ENCODE results near the gene DCN.

The DCN gene

GRCh38 chr12:91120781-91121180 lies 61.8 kb downstream of the DCN start:
- Histone ChIP-seq H3K9me3 (ENCODE audit: insufficient read depth, low read length, severe bottlenecking) (no peaks in the 10 kb centered on the region), H3K4me2 (ENCODE audit: insufficient read depth, low read length) (no peak overlapping the region), H3K4me1 (ENCODE audit: insufficient read depth, low read length) (no peaks in the 10 kb centered on the region), H3K79me2 (ENCODE audit: insufficient read depth, low read length) (no peaks in the 10 kb centered on the region), H2AFZ (ENCODE audit: low read depth, low read length) (no peak overlapping the region), H3K27ac (ENCODE audit: low read length) (no peak overlapping the region), H3K4me3 (ENCODE audit: low read depth in 1 of 2, low read length in 2 of 2) (no peak overlapping the region), H3K36me3 (ENCODE audit: insufficient read depth, low read length) (no peaks in the 10 kb centered on the region), H4K20me1 (ENCODE audit: insufficient read depth, low read length) (no peaks in the 10 kb centered on the region), H3K9ac (ENCODE audit: low read depth, low read length) (no peak overlapping the region), H3K27me3 (ENCODE audit: insufficient read depth, low read length, poor library complexity) (no peaks in the 10 kb centered on the region)
- TF ChIP-seq EZH2 (IDR thresholded peaks at IDR 0.05; ENCODE audit: borderline replicate concordance, low read depth, low read length, severe bottlenecking) (no peak), CTCF (IDR thresholded peaks at IDR 0.05; ENCODE audit: borderline replicate concordance, extremely low read depth, low read length, poor library complexity, severe bottlenecking) (no peak)
- ATAC-seq (ENCODE audit: insufficient read depth, low read depth) (no peak), DNase-seq (no peak)

GRCh38 chr12:91119089-91119488 lies 63.5 kb downstream of the DCN start:
- H2AFZ ChIP-seq (ENCODE audit: low read depth, low read length) = no peak overlapping the region
- no peak for ATAC-seq (ENCODE audit: insufficient read depth, low read depth)
- no peaks in the 10 kb centered on the region for H3K79me2 ChIP-seq (ENCODE audit: insufficient read depth, low read length)
- DNase-seq = no peak
- H3K27ac ChIP-seq (ENCODE audit: low read length) = no peak overlapping the region
- no peaks in the 10 kb centered on the region for H3K9me3 ChIP-seq (ENCODE audit: insufficient read depth, low read length, severe bottlenecking)
- no peaks in the 10 kb centered on the region for H4K20me1 ChIP-seq (ENCODE audit: insufficient read depth, low read length)
- TF ChIP-seq CTCF (IDR thresholded peaks at IDR 0.05; ENCODE audit: borderline replicate concordance, extremely low read depth, low read length, poor library complexity, severe bottlenecking) = no peak
- no peak for TF ChIP-seq EZH2 (IDR thresholded peaks at IDR 0.05; ENCODE audit: borderline replicate concordance, low read depth, low read length, severe bottlenecking)
- no peaks in the 10 kb centered on the region for H3K27me3 ChIP-seq (ENCODE audit: insufficient read depth, low read length, poor library complexity)
- H3K36me3 ChIP-seq (ENCODE audit: insufficient read depth, low read length) = no peaks in the 10 kb centered on the region
- H3K9ac ChIP-seq (ENCODE audit: low read depth, low read length) = no peak overlapping the region
- no peaks in the 10 kb centered on the region for H3K4me1 ChIP-seq (ENCODE audit: insufficient read depth, low read length)
- H3K4me2 ChIP-seq (ENCODE audit: insufficient read depth, low read length) = no peak overlapping the region
- no peak overlapping the region for H3K4me3 ChIP-seq (ENCODE audit: low read depth in 1 of 2, low read length in 2 of 2)

GRCh38 chr12:91113621-91114020 lies 69.0 kb downstream of the DCN start:
- Histone ChIP-seq H3K27me3 (ENCODE audit: insufficient read depth, low read length, poor library complexity) (no peaks in the 10 kb centered on the region), H4K20me1 (ENCODE audit: insufficient read depth, low read length) (no peaks in the 10 kb centered on the region), H3K27ac (ENCODE audit: low read length) (no peak overlapping the region), H3K9ac (ENCODE audit: low read depth, low read length) (no peak overlapping the region), H2AFZ (ENCODE audit: low read depth, low read length) (no peak overlapping the region), H3K9me3 (ENCODE audit: insufficient read depth, low read length, severe bottlenecking) (no peaks in the 10 kb centered on the region), H3K36me3 (ENCODE audit: insufficient read depth, low read length) (no peaks in the 10 kb centered on the region), H3K4me3 (ENCODE audit: low read depth in 1 of 2, low read length in 2 of 2) (no peak overlapping the region), H3K79me2 (ENCODE audit: insufficient read depth, low read length) (no peaks in the 10 kb centered on the region), H3K4me2 (ENCODE audit: insufficient read depth, low read length) (no peak overlapping the region), H3K4me1 (ENCODE audit: insufficient read depth, low read length) (no peaks in the 10 kb centered on the region)
- ATAC-seq (ENCODE audit: insufficient read depth, low read depth) (no peak), DNase-seq (no peak)
- TF ChIP-seq CTCF (IDR thresholded peaks at IDR 0.05; ENCODE audit: borderline replicate concordance, extremely low read depth, low read length, poor library complexity, severe bottlenecking) (no peak), EZH2 (IDR thresholded peaks at IDR 0.05; ENCODE audit: borderline replicate concordance, low read depth, low read length, severe bottlenecking) (no peak)
